AG20443 (cell line): ENCODE results near the gene GSDMA.

Experiments
- DNase-seq: peaks from one replicate; pipeline ENCODE4 v3.0.0; 2012; ENCODE audit warnings: low spot score, mixed read lengths

GSDMA gene

GRCh38 chr17:39962642-39963220 is at the start of gene GSDMA:
GSDMA (plus strand) TSS chr17:39963004; CDS start chr17:39965688, 2,684 bp downstream.
- DNase-seq: no peak

- no peak for DNase-seq
Observed at GRCh38 chr17:39913989-39914388, 48.8 kb upstream of the GSDMA start.

GRCh38 chr17:39915559-39915958 is 47.2 kb upstream of the GSDMA start:
- DNase-seq: no peak

DNA sequence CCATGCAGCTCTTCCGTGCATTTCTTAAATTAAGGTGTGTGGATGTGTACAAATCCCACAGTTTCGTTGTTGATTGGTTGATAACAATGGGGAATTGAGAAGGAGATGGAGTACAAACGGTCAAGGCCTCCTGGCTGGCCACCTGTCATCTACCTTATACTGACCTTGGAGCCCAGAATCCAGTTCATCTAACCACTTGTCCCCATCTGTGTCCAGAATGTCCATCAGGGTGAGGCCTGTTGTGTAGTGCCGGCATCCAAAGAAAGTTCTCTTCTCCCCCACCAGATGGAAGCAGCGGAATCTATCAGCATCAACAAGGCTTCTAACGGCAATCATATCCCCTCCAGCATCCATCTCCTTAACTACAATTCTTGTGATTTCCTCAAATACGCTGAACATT is 45.9 kb upstream of the GSDMA start:
- DNase-seq: peak; percentile 30

DNA sequence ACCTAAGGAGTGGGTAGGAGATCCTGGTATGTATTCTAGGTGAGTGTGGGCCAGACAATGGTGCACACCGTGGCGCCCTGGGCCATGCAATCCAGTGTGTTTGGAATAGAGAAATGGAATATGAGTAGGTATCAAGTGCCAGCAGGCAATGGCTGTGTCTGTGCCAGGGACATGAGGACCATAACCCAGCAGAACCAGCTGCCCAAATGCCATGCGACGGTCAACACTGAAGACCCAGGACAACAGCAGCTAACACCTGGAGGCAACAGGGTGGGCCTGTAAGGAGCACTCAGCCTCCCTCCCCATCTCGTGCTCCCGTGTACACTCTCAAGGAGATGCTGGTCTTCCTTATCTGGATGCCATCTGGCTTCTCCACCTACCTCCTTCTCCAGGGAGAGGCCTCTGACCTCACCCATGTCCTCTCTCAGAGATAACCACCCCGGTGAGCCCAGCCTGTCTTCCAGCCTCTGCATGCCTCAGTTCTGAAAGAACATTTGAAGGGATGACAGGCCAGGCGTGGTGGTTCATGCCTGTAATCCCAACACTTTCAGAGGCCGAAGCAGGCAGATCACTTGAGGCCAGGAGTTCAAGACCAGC is 43.6 kb upstream of the GSDMA start:
- no peak for DNase-seq

- no peak for DNase-seq
Observed at GRCh38 chr17:39920218-39921210, 42.3 kb upstream of the GSDMA start.

- DNase-seq: no peak
Observed at GRCh38 chr17:39921323-39921722, 41.5 kb upstream of the GSDMA start.

DNA sequence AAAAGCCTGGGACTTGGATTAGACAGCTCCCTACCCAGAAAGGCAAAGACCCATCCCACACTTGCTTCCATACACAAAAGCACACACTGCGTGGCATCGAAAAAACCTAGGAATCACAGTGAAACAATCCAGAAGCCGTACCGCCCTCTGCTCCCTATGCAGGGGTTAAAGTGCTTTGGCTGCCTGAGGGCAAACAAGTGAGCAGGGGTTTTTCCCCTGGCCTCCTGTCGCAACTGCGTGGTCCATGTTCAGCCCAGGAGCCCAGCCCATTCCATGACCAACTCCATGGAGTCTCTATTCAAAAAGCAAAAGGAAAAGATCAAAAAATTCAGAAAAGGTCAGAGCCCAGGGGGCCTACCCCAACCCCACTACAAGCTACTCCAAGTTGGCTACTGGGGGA is 40.8 kb upstream of the GSDMA start:
- no peak for DNase-seq

DNA sequence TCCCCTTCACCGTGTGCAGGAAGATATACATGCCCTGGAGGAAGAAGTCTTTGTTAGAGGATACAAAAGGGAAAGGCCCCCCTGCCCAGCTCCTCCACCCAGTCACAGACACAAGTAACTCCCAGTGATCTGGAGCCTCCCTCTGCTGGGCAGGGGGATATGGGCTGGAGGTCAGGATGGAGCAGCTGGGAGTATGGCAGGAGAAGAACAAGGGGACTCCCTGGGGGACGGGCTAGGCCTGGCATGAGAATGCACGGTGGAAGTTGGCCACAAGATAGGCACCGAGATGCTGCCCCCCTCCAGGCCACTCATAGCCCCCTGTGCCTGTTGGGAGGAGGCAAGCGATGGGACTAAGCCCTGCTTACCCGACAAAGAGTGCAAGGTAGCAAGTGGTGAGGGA is 39.6 kb upstream of the GSDMA start:
- DNase-seq: no peak

DNA sequence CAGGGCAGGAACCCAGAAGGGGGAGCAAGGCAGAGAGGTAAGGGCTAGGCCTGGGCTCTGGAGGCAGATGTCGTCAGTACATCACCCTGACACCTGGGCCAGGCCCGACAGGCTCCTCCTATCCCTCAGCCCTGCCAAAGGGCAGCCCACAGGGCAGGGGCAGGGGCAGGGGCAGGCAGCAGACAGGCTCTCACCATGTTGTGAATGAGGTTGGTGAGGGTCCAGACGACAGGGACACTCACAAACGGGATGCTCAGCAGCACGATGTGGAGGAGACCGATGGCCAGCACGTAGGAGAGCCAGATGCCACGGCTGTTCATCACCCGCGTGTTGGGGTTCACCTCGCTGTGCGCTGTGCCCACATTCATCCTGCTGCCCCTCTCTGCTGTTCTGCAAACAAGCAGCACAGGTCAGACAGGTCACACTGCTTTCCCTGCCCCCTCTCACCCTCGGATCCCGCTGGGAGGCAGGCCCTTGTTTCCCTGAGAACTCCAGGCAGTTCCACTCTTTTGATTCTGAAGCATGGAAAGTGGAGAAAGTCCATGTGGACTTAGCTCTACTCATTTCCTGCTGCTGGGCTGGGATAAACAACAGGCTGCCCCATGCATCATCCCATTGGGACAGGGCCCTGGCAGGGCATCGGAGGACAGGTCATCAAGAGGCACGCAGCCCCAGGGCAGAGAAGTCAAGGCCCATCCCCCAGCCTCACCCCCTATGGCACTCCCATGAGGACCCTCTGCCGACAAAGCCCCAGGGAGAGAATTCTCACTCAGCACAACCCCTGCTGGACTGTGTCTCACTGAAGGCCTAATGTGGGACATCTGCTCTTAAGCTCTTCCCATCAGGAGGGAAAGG is 38.7 kb upstream of the GSDMA start:
- DNase-seq: peak; percentile 41

DNA sequence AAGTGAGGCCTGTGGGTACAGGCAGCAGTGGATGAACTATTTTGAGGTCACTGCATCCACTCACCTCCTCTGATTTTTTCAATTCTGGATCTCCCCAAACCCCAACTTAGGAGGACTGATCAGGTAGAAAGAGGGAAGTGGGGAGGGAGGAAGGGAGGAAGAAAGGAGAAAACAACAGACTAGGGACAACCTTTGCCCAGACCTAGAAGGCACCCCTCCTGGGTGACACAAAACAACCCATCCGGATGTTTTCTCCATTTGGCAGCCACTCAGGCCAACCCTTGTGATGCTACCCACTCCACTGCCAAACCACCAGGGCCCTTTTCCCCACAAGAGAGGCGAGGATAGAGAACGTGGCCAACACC is 38.1 kb upstream of the GSDMA start:
- no peak for DNase-seq

- no peak for DNase-seq
Observed at GRCh38 chr17:39925282-39926134, 37.3 kb upstream of the GSDMA start.

- no peak for DNase-seq
Observed at GRCh38 chr17:39926135-39926587, 36.6 kb upstream of the GSDMA start.

DNA sequence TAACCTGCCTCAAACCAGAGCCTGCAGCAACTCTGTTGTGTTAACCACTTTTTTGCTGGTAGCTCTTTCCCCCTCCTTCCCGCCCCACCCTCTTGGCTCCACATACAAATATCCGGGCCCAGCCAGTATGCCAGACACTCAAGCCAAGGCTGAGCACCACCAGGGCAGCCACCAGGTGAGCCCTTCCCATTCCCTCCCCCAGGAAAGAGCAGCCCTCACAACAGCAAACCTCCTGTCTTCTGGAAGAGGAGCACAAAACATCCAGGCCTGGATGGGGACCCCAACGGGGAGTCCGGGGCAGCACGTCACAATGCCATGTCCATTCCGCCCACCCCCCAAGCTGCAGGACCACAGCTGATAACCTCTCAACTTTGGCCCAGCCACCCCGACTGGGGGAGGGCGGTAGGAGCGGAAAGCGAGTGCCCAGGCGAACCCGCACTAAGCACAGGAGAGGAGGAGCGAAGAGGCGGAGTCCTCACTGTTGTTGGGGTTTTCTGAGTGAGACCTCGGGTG is 36.2 kb upstream of the GSDMA start:
- peak; percentile 52 for DNase-seq

- peak; percentile 95 for DNase-seq
Observed at GRCh38 chr17:39927101-39927928, 35.5 kb upstream of the GSDMA start, which contains the start of the genes LRRC3C and ORMDL3. LRRC3C (plus strand) TSS chr17:39927732; CDS start chr17:39941524, 13,792 bp downstream. ORMDL3 (minus strand) TSS chr17:39927601; CDS start chr17:39924203, 3,398 bp downstream.

GRCh38 chr17:39927929-39928857 is 34.6 kb upstream of the GSDMA start:
- no peak for DNase-seq

GRCh38 chr17:39928858-39929645 is 33.8 kb upstream of the GSDMA start:
- DNase-seq: peak; percentile 74
